Right lobe of liver (tissue), 4 donors: Measurements from ENCODE around the gene LILRB4.

ENCODE experiments used
- CTCF ChIP-seq, 4 donors: fragments of 200-600 bp in 3 of 4; fragments of 450-650 bp in 1 of 4; IDR thresholded peaks; one replicate each; pipeline versions ENCODE4 v1.5.1 to v1.8.0; 2016 to 2022; ENCODE audit warnings: antibody characterized with exemption in 4 of 4, mild to moderate bottlenecking in 2 of 4
- POLR2A ChIP-seq: fragments of 450-650 bp; IDR thresholded peaks from one replicate; pipeline ENCODE4 v1.6.1; 2017; ENCODE audit warnings: antibody characterized with exemption, mild to moderate bottlenecking
- donor health status: DM: no; HTN: no; CAD: no.
- donor health status: DM: no; HTN: no; CAD: no.
- donor health status: DM: no; HTN: yes; CAD: no.

- no peak for TF ChIP-seq POLR2A
- TF ChIP-seq CTCF (IDR thresholded peaks at IDR 0.05), result no peak
Measured at GRCh38 chr19:54648129-54648528, 14.7 kb upstream of the LILRB4 start.
